Measurements from ENCODE around the gene LDHD.

The LDHD gene

DNA sequence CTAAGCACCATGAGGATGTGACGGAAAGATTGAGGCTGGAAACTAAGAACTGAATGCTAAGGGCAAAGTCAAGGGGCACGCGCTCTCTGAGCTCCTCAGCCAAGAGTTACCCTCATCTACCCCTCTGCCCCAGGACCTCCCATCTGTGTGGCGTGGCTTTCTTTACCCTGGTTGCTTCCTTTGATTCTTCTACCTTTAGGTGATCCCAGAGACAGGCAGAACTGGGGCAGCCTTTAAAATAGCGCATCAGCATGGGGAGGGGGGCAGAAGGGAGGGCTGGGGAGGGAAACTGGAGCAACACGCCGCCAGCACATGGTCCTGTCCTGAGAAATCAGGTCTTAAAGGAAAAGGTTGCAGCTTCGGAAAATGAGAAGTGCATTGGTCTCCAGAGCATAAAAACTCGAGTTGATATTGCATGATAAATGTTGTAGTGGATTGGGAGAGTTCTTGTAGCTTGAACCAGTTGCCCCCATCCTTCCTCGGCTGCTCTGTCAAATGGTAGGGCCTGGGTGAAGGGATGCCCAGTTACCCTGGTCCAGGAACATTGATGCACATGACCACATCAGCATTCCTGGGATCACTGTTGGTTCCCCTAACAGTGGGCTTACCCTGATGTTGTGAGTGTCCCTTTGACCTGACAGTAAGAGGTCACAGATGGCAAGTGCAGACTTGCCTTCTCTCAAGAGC is 29.7 kb downstream of the LDHD start:
- H2AFZ ChIP-seq (ENCODE audit: low read depth), result no peak overlapping the region
- no peaks in the 10 kb centered on the region for H3K36me3 ChIP-seq (ENCODE audit: insufficient read depth)
- H4K20me1 ChIP-seq (ENCODE audit: insufficient read depth), result no peaks in the 10 kb centered on the region
- no peaks in the 10 kb centered on the region for H3K27me3 ChIP-seq (ENCODE audit: insufficient read depth, low read depth)
- no peaks in the 10 kb centered on the region for H3K79me2 ChIP-seq (ENCODE audit: insufficient read depth, low read depth)
- no peaks in the 10 kb centered on the region for H3K4me1 ChIP-seq (ENCODE audit: low read depth, poor library complexity, severe bottlenecking)
- TF ChIP-seq, protein P1, sequence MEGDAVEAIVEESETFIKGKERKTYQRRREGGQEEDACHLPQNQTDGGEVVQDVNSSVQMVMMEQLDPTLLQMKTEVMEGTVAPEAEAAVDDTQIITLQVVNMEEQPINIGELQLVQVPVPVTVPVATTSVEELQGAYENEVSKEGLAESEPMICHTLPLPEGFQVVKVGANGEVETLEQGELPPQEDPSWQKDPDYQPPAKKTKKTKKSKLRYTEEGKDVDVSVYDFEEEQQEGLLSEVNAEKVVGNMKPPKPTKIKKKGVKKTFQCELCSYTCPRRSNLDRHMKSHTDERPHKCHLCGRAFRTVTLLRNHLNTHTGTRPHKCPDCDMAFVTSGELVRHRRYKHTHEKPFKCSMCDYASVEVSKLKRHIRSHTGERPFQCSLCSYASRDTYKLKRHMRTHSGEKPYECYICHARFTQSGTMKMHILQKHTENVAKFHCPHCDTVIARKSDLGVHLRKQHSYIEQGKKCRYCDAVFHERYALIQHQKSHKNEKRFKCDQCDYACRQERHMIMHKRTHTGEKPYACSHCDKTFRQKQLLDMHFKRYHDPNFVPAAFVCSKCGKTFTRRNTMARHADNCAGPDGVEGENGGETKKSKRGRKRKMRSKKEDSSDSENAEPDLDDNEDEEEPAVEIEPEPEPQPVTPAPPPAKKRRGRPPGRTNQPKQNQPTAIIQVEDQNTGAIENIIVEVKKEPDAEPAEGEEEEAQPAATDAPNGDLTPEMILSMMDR (conservative IDR thresholded peaks at IDR 0.05; ENCODE audit: low read depth, low read length), result no peak
- no peak overlapping the region for H3K4me3 ChIP-seq (IDR thresholded peaks at IDR 0.05; ENCODE audit: insufficient read depth, low read depth, low read length)
- no peak overlapping the region for H3K4me2 ChIP-seq
- H3K9ac ChIP-seq, result no peak overlapping the region
- no peak overlapping the region for H3K27ac ChIP-seq

DNA sequence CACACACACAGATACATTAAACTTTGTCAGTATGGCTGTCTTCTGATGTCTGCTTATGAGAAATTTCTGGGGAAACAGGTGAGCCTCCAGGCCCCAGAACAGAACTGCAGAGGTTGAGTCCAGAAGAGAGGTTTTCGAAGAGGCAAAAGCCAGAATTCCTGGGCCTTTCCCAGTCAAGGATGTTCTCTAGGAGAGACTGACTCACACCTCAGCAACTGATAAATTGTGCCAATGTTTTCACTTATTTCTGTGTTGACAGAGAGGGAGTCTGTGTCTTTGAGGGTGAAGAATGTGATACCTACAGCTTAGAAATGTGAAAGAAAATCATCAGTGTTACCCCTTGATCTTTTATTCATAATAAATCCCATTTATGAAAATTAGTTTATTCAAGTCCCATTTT is 30.3 kb downstream of the LDHD start:
- Histone ChIP-seq H3K27me3 (ENCODE audit: insufficient read depth, low read depth) (no peaks in the 10 kb centered on the region), H3K9ac (no peak overlapping the region), H3K79me2 (ENCODE audit: insufficient read depth, low read depth) (no peaks in the 10 kb centered on the region), H3K4me3 (IDR thresholded peaks at IDR 0.05; ENCODE audit: insufficient read depth, low read depth, low read length) (no peak overlapping the region), H3K36me3 (ENCODE audit: insufficient read depth) (no peaks in the 10 kb centered on the region), H2AFZ (ENCODE audit: low read depth) (no peak overlapping the region), H3K4me1 (ENCODE audit: low read depth, poor library complexity, severe bottlenecking) (no peaks in the 10 kb centered on the region), H3K27ac (no peak overlapping the region), H3K4me2 (no peak overlapping the region), H4K20me1 (ENCODE audit: insufficient read depth) (no peaks in the 10 kb centered on the region)
- TF ChIP-seq, protein P1 (conservative IDR thresholded peaks at IDR 0.05; ENCODE audit: low read depth, low read length), result no peak

DNA sequence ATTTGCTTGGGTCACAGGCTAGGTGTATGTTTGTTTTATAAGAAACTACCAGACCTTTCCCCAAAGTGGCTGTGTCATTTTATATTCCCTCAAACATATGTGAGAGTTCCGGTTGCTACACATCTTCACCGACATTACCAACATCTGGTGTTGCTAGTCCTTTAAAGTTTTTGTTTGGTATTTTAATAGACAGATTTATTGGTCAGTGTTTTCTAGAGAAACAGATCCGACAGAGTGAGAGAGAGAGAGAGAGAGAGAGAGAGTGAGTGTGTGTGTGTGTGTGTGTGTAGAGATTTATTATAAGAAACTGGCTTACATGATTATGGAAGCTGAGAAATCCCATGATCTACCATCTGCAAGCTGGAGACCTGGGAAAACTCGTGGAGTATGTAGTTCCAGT is 31.0 kb downstream of the LDHD start:
- TF ChIP-seq, protein P1 (conservative IDR thresholded peaks at IDR 0.05; ENCODE audit: low read depth, low read length), result no peak
- Histone ChIP-seq H3K79me2 (ENCODE audit: insufficient read depth, low read depth) (no peaks in the 10 kb centered on the region), H4K20me1 (ENCODE audit: insufficient read depth) (no peaks in the 10 kb centered on the region), H3K27me3 (ENCODE audit: insufficient read depth, low read depth) (no peaks in the 10 kb centered on the region), H3K27ac (no peak overlapping the region), H3K4me3 (IDR thresholded peaks at IDR 0.05; ENCODE audit: insufficient read depth, low read depth, low read length) (no peak overlapping the region), H2AFZ (ENCODE audit: low read depth) (no peak overlapping the region), H3K36me3 (ENCODE audit: insufficient read depth) (no peaks in the 10 kb centered on the region), H3K4me2 (no peak overlapping the region), H3K4me1 (ENCODE audit: low read depth, poor library complexity, severe bottlenecking) (no peaks in the 10 kb centered on the region), H3K9ac (no peak overlapping the region)

DNA sequence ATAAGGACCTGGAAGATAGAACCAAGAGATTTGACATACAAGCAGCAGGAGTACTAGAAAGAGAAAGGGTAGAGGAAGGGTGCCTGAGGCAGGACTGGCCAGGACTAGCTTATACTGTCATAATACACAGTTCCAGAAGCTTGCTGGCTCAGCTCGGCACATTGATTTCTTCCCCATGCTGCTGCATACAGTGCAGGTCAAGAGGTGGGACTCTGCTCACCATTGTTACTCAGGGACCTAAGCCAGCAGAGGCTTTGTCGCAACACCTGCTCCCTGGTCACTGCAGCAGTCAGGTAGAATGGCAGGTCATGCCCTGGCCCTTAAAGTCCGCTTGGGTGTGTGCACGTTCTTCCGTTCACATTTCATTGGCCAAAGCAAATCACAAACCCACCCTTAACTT is 32.8 kb downstream of the LDHD start:
- Histone ChIP-seq H3K27ac (no peak overlapping the region), H3K9ac (no peak overlapping the region), H3K36me3 (ENCODE audit: insufficient read depth) (no peaks in the 10 kb centered on the region), H4K20me1 (ENCODE audit: insufficient read depth) (no peaks in the 10 kb centered on the region), H3K4me2 (no peak overlapping the region), H3K4me1 (ENCODE audit: low read depth, poor library complexity, severe bottlenecking) (no peaks in the 10 kb centered on the region), H3K27me3 (ENCODE audit: insufficient read depth, low read depth) (no peaks in the 10 kb centered on the region), H3K79me2 (ENCODE audit: insufficient read depth, low read depth) (no peaks in the 10 kb centered on the region), H2AFZ (ENCODE audit: low read depth) (no peak overlapping the region), H3K4me3 (IDR thresholded peaks at IDR 0.05; ENCODE audit: insufficient read depth, low read depth, low read length) (no peak overlapping the region)
- TF ChIP-seq, protein P1 (conservative IDR thresholded peaks at IDR 0.05; ENCODE audit: low read depth, low read length), result no peak
